HL-60 (cell line): Measurements from ENCODE around the gene ATG5.

Experiments used
- DNase-seq, 2 experiments: peaks; one replicate each; pipeline ENCODE4 v3.0.0-alpha.2; 2010 to 2020; ENCODE audit warnings: low read depth in 1 of 2, low spot score in 1 of 2
- H3K27ac ChIP-seq: fragments of 250-450 bp; sonication (Bioruptor Pico); replicated peaks from 2 replicates; pipeline ENCODE4 v1.5.1; 2020; ENCODE audit warnings: mild to moderate bottlenecking, moderate library complexity
- H3K27me3 ChIP-seq: fragments of 250-450 bp; sonication (Bioruptor Pico); 2 replicates; pipeline ENCODE4 v1.5.1; 2021; ENCODE audit warnings: mild to moderate bottlenecking, moderate library complexity; ENCODE audit not compliant: insufficient read depth, poor library complexity, severe bottlenecking
- H3K4me3 ChIP-seq: replicated peaks from 2 replicates; pipeline ENCODE4 v1.5.1; 2011; ENCODE audit warnings: mild to moderate bottlenecking, control low read depth, low read length; ENCODE audit not compliant: insufficient read depth
- GABPA ChIP-seq: IDR thresholded peaks from 2 replicates; pipeline ENCODE4 v1.6.1; 2012; ENCODE audit warnings: low read depth
- POLR2AphosphoS5 ChIP-seq: IDR thresholded peaks from 2 replicates; pipeline ENCODE4 v1.6.1; 2012; ENCODE audit warnings: low read depth
- SPI1 ChIP-seq: IDR thresholded peaks from 2 replicates; pipeline ENCODE4 v1.6.1; 2012; ENCODE audit warnings: low read depth, mild to moderate bottlenecking, borderline replicate concordance
- TF ChIP-seq, protein P1 (sequence below): IDR thresholded peaks from one replicate; pipeline ENCODE4 v1.5.1; 2011; ENCODE audit warnings: low read length, control low read depth, inconsistent platforms; ENCODE audit not compliant: insufficient read depth
- TF ChIP-seq, protein P2 (sequence below): IDR thresholded peaks from 2 replicates; pipeline ENCODE4 v1.6.1; 2012; ENCODE audit warnings: low read depth; ENCODE audit not compliant: insufficient replicate concordance

ATG5 gene

DNA sequence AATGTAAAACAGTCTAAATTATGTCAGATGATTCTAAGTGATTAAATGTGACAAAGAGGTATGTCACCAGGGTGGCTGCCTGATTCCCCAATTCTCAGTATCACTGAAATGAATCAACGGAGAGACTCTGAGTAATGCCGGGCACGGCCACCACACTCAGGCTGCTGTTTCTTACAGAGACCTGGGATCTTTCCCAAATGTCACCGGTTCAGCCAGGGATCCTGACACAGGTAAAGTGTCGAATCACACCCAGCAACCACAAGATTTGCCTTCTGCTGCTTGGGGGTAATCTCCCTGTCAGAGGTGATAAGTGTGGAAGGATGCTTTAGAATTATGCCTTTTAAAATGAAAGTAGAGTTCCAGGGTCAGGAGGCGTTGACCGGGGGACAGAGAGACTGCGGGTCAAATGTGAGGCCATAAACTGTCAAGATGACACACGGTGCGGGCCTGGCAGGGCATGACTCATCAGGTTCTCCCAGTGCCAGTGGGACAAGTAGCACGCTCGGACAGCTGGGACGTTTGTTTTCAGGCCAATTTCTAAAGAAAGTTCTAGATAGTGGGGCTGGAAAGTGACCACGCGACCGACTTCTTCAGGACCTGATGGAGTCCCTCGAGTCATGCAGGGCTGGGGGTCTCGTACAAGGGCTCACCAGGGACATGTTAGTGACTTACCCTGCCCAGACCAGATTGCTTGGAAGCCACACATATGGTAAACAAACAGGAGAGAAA lies 190.5 kb downstream of the ATG5 start:
- H3K27me3 ChIP-seq = no peaks in the 10 kb centered on the region
- no peak overlapping the region for H3K27ac ChIP-seq
- DNase-seq = no peak
- no peak overlapping the region for H3K4me3 ChIP-seq
- TF ChIP-seq SPI1 = no peak
- TF ChIP-seq, protein P1, sequence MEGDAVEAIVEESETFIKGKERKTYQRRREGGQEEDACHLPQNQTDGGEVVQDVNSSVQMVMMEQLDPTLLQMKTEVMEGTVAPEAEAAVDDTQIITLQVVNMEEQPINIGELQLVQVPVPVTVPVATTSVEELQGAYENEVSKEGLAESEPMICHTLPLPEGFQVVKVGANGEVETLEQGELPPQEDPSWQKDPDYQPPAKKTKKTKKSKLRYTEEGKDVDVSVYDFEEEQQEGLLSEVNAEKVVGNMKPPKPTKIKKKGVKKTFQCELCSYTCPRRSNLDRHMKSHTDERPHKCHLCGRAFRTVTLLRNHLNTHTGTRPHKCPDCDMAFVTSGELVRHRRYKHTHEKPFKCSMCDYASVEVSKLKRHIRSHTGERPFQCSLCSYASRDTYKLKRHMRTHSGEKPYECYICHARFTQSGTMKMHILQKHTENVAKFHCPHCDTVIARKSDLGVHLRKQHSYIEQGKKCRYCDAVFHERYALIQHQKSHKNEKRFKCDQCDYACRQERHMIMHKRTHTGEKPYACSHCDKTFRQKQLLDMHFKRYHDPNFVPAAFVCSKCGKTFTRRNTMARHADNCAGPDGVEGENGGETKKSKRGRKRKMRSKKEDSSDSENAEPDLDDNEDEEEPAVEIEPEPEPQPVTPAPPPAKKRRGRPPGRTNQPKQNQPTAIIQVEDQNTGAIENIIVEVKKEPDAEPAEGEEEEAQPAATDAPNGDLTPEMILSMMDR = no peak
- TF ChIP-seq POLR2AphosphoS5 = no peak
- no peak for TF ChIP-seq GABPA
- TF ChIP-seq, protein P2, sequence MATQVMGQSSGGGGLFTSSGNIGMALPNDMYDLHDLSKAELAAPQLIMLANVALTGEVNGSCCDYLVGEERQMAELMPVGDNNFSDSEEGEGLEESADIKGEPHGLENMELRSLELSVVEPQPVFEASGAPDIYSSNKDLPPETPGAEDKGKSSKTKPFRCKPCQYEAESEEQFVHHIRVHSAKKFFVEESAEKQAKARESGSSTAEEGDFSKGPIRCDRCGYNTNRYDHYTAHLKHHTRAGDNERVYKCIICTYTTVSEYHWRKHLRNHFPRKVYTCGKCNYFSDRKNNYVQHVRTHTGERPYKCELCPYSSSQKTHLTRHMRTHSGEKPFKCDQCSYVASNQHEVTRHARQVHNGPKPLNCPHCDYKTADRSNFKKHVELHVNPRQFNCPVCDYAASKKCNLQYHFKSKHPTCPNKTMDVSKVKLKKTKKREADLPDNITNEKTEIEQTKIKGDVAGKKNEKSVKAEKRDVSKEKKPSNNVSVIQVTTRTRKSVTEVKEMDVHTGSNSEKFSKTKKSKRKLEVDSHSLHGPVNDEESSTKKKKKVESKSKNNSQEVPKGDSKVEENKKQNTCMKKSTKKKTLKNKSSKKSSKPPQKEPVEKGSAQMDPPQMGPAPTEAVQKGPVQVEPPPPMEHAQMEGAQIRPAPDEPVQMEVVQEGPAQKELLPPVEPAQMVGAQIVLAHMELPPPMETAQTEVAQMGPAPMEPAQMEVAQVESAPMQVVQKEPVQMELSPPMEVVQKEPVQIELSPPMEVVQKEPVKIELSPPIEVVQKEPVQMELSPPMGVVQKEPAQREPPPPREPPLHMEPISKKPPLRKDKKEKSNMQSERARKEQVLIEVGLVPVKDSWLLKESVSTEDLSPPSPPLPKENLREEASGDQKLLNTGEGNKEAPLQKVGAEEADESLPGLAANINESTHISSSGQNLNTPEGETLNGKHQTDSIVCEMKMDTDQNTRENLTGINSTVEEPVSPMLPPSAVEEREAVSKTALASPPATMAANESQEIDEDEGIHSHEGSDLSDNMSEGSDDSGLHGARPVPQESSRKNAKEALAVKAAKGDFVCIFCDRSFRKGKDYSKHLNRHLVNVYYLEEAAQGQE = no peak
